Measurements from ENCODE around the gene RAE1. TPM values are rescaled to one million over a fixed set of nuclear protein-coding genes. Genes with fewer than 3 reads are reported as not detected.

The RAE1 gene
- total and polyA plus RNA-seq, 9 donors = 13.9 to 46.1 (median 20.4) TPM

- H3K4me3 ChIP-seq = no peak overlapping the region
- H3K9me3 ChIP-seq = no peaks in the 10 kb centered on the region
- WGBS, 3 donors = 85 to 92% (median 89%) methylated on average over 5 of the region's 5 CpGs
- no peak for DNase-seq
- no peak overlapping the region for H3K27ac ChIP-seq
- H3K36me3 ChIP-seq = no peaks in the 10 kb centered on the region
- H3K27me3 ChIP-seq = no peaks in the 10 kb centered on the region
- TF ChIP-seq EP300 (IDR thresholded peaks at IDR 0.05) (no peak), CTCF (IDR thresholded peaks at IDR 0.05) (no peak), POLR2A (IDR thresholded peaks at IDR 0.05) (no peak)
- intact Hi-C loops (cut with DNase I) = no loop called here
- H3K4me1 ChIP-seq (ENCODE audit: insufficient read depth) = no peaks in the 10 kb centered on the region
Observed at GRCh38 chr20:57313951-57314350, 37.1 kb upstream of the RAE1 start.

GRCh38 chr20:57315083-57315975, 35.7 kb upstream of the RAE1 start:
- no peak overlapping the region for H3K4me3 ChIP-seq
- H3K4me1 ChIP-seq (ENCODE audit: insufficient read depth) = no peaks in the 10 kb centered on the region
- no peaks in the 10 kb centered on the region for H3K36me3 ChIP-seq
- intact Hi-C loops (cut with DNase I) = no loop called here
- no peaks in the 10 kb centered on the region for H3K9me3 ChIP-seq
- no peak for DNase-seq
- H3K27me3 ChIP-seq = no peaks in the 10 kb centered on the region
- WGBS, 3 donors = 70 to 79% (median 73%) methylated on average over 8 of the region's 8 CpGs
- no peak for TF ChIP-seq POLR2A (IDR thresholded peaks at IDR 0.05)
- TF ChIP-seq CTCF (IDR thresholded peaks at IDR 0.05) = no peak
- no peak for TF ChIP-seq EP300 (IDR thresholded peaks at IDR 0.05)
- no peak overlapping the region for H3K27ac ChIP-seq

- intact Hi-C loops (cut with DNase I) = no loop called here
- no peak for DNase-seq
- TF ChIP-seq CTCF (IDR thresholded peaks at IDR 0.05) = no peak
- TF ChIP-seq POLR2A (IDR thresholded peaks at IDR 0.05) = no peak
- no peak for TF ChIP-seq EP300 (IDR thresholded peaks at IDR 0.05)
- H3K27me3 ChIP-seq = no peaks in the 10 kb centered on the region
- no peak overlapping the region for H3K4me3 ChIP-seq
- H3K9me3 ChIP-seq = no peaks in the 10 kb centered on the region
- 83 to 85% (median 83%) methylated on average over 8 of the region's 8 CpGs for WGBS, 3 donors
- H3K36me3 ChIP-seq = no peaks in the 10 kb centered on the region
- no peaks in the 10 kb centered on the region for H3K4me1 ChIP-seq (ENCODE audit: insufficient read depth)
- no peak overlapping the region for H3K27ac ChIP-seq
Observed at GRCh38 chr20:57315976-57316480, 35.0 kb upstream of the RAE1 start.

GRCh38 chr20:57316795-57317201, 34.3 kb upstream of the RAE1 start:
- H3K9me3 ChIP-seq = no peaks in the 10 kb centered on the region
- no peaks in the 10 kb centered on the region for H3K27me3 ChIP-seq
- no peak overlapping the region for H3K27ac ChIP-seq
- no peaks in the 10 kb centered on the region for H3K4me1 ChIP-seq (ENCODE audit: insufficient read depth)
- no peak for DNase-seq
- no peak overlapping the region for H3K4me3 ChIP-seq
- no peaks in the 10 kb centered on the region for H3K36me3 ChIP-seq
- TF ChIP-seq EP300 (IDR thresholded peaks at IDR 0.05) (no peak), POLR2A (IDR thresholded peaks at IDR 0.05) (no peak), CTCF (IDR thresholded peaks at IDR 0.05) (no peak)
- intact Hi-C loops (cut with DNase I) = no loop called here
- 71 to 82% (median 80%) methylated on average over 9 of the region's 9 CpGs for WGBS, 3 donors
